Measurements from ENCODE around the gene NGF. TPM values are rescaled to one million over a fixed set of nuclear protein-coding genes. Genes with fewer than 3 reads are reported as not detected.

Gene NGF
- total and polyA plus RNA-seq, 12 donors: 0.55 to 6.9 (median 1.5) TPM

GRCh38 chr1:115241309-115241708 is 96.7 kb downstream of the NGF start:
- Histone ChIP-seq H3K27me3 (no peaks in the 10 kb centered on the region), H3K4me3 (no peak overlapping the region), H3K36me3 (replicated peaks in 1 of 2) (no peaks in the 10 kb centered on the region), H3K4me1 (replicated peaks in 1 of 2) (no peaks in the 10 kb centered on the region), H3K27ac (no peak overlapping the region), H3K9me3 (replicated peaks in 1 of 3) (no peaks in the 10 kb centered on the region)
- WGBS, 4 donors: 84 to 93% (median 90%) methylated on average over 1 of the region's 1 CpG
- intact Hi-C loops (cut with DNase I): no loop called here
- TF ChIP-seq CTCF (IDR thresholded peaks at IDR 0.05): no peak
- no peak for TF ChIP-seq POLR2A (IDR thresholded peaks at IDR 0.05)
- DNase-seq: no peak

DNA sequence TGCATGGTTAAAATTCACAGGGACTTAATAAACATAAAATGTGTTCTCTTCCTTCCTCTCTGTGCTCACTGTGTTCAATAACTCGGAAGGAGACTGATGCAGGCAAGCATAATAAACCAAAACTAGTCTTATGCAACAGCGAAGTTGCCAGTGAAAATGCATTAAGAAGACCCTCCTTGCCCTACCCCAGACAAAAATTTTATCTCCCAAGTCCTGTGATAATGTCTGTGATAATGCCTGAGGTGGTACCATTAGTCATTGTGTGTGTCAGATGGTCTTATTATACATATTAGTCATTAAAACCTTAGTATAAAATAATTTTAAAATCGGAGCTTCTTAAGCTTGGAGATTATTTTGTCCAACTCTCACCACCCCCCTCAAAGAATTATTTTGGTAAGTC is 97.8 kb downstream of the NGF start:
- intact Hi-C loops (cut with DNase I): no loop called here
- WGBS, 4 donors: 56 to 78% (median 66%) methylated on average over 3 of the region's 3 CpGs
- DNase-seq: no peak

GRCh38 chr1:115239426-115239825 is 98.6 kb downstream of the NGF start:
- WGBS, 4 donors: 82 to 94% (median 86%) methylated on average over 1 of the region's 1 CpG
- Histone ChIP-seq H3K4me3 (no peak overlapping the region), H3K27ac (no peak overlapping the region), H3K36me3 (replicated peaks in 1 of 2) (no peaks in the 10 kb centered on the region), H3K4me1 (replicated peaks in 1 of 2) (no peaks in the 10 kb centered on the region), H3K9me3 (replicated peaks in 1 of 3) (no peaks in the 10 kb centered on the region), H3K27me3 (no peaks in the 10 kb centered on the region)
- intact Hi-C loops (cut with DNase I): no loop called here
- no peak for DNase-seq
- TF ChIP-seq POLR2A (IDR thresholded peaks at IDR 0.05): no peak

More for the DNA sequence above, 97.8 kb downstream of the NGF start:
- H3K36me3 ChIP-seq (replicated peaks in 1 of 2): no peaks in the 10 kb centered on the region
- no peaks in the 10 kb centered on the region for H3K9me3 ChIP-seq (replicated peaks in 1 of 3)
- no peaks in the 10 kb centered on the region for H3K4me1 ChIP-seq (replicated peaks in 1 of 2)
- H3K4me3 ChIP-seq: no peak overlapping the region
- no peak overlapping the region for H3K27ac ChIP-seq
- no peaks in the 10 kb centered on the region for H3K27me3 ChIP-seq
- no peak for TF ChIP-seq CTCF (IDR thresholded peaks at IDR 0.05)

- Histone ChIP-seq H3K27ac (no peak overlapping the region), H3K4me3 (no peak overlapping the region), H3K9me3 (replicated peaks in 1 of 3) (no peaks in the 10 kb centered on the region), H3K4me1 (replicated peaks in 1 of 2) (no peaks in the 10 kb centered on the region), H3K36me3 (replicated peaks in 1 of 2) (no peaks in the 10 kb centered on the region), H3K27me3 (no peaks in the 10 kb centered on the region)
- no peak for DNase-seq
- no peak for TF ChIP-seq CTCF (IDR thresholded peaks at IDR 0.05)
- TF ChIP-seq POLR2A (IDR thresholded peaks at IDR 0.05): no peak
- intact Hi-C loops (cut with DNase I): no loop called here
Observed at GRCh38 chr1:115239148-115239422, 99.0 kb downstream of the NGF start.

DNA sequence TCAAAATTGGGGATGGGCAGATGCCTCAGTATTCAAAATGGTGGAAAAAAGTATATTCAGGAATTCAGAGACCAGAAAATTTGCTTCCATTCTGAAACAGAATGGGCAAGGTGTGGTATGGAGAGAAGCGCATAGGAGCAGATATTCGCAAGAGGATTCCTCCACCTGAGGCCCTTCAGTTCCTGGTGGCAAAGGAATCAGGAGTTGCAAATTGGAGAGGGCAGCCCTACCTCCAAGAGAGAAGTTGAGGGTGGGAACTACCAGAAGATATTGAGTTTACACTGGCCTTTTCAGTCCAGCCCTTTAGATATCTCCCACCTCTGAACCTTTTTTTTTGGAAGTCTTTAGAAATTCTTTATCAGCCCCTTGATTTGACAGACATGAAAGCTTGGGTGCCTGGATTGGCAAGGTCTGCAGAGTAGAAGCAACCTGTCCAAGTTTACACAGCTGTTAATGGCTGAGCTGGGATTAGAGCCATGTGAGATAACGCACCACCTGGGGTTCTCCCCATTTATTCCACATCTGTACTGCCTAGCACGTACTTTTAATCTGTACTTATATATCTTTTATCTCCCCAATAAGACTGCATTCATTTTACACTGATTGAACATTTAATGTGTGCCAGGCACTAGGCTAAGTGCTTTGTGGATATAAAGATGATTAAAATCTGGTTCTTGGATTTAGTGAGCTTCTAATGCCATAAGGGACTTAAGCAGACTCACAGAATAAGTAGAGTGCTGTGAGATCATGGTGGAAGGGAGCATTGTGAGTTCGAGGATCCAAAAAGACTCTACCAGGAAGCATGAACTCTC is 99.5 kb downstream of the NGF start:
- TF ChIP-seq POLR2A (IDR thresholded peaks at IDR 0.05) (no peak), CTCF (IDR thresholded peaks at IDR 0.05) (no peak)
- Histone ChIP-seq H3K9me3 (replicated peaks in 1 of 3) (no peaks in the 10 kb centered on the region), H3K4me3 (no peak overlapping the region), H3K36me3 (replicated peaks in 1 of 2) (no peaks in the 10 kb centered on the region), H3K27ac (no peak overlapping the region), H3K4me1 (replicated peaks in 1 of 2) (no peaks in the 10 kb centered on the region), H3K27me3 (no peaks in the 10 kb centered on the region)
- intact Hi-C loops (cut with DNase I): no loop called here
- 84 to 87% (median 85%) methylated on average over 5 of the region's 5 CpGs for WGBS, 4 donors
- no peak for DNase-seq

Data from adrenal gland (tissue), 12 donors.